Left lobe of liver (tissue), 2 donors: ENCODE data around the gene DUSP8. TPM values are rescaled to one million over a fixed set of nuclear protein-coding genes. Genes with fewer than 3 reads are reported as not detected.
"Not testable (repeated sequence)": the region's sequence is repeated elsewhere in the genome, so short reads cannot be mapped to it uniquely, and the experiment has no call there.

Source experiments
- ATAC-seq: fragments of 200-7000 bp; cut with Tn5 transposase; one replicate; pipeline ENCODE4 v1.9.1; 2020; ENCODE audit warnings: mild to moderate bottlenecking, moderate library complexity
- DNase-seq: peaks from one replicate; pipeline ENCODE4 v3.0.0-alpha.2; 2020; ENCODE audit warnings: low spot score
- total RNA-seq: library from RNA; stranded (reverse); gene quantifications from one replicate; pipeline ENCODE4 v1.2.1, GENCODE V29; 2021
- donor health status: DM: no; HTN: no; CAD: no; lungs with moderate emphysema.
- donor health status: DM: no; HTN: yes; CAD: no.

The DUSP8 gene
- 0.23 TPM for total RNA-seq

GRCh38 chr11:1572197-1573076 lies at the start of gene DUSP8:
DUSP8 (minus strand) TSS chr11:1572271; CDS start chr11:1565826, 6,445 bp downstream.
- peak; percentile 77 for DNase-seq
- peak; percentile 58 for ATAC-seq

- DNase-seq (no peak), ATAC-seq (peak; percentile 43)
These were observed 47.4 kb upstream of the DUSP8 start for GRCh38 chr11:1619449-1619848.

DNA sequence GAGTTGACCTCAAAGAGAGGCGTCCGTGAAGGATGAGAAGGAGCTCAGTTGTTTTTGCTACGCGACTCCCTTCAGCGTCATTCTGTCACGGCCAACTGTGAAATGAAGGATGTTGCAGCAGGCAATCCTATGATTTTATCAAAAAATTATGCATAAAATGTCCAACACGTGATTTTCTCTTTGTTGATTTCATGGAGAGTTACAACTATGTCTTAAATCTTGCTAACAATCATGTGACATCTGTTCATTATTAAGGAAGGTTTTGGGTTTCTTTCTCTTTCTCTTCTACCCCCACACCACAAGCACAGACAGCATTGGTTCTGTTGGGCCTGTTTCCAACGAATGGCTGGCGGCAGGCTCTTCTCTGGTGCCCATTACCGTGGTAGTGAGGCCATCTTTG lies 46.2 kb upstream of the DUSP8 start:
- ATAC-seq = no peak
- no peak for DNase-seq

- no peak for DNase-seq
- no peak for ATAC-seq
These were observed 36.3 kb upstream of the DUSP8 start, which contains the start of gene KRTAP5-3 for GRCh38 chr11:1608363-1608762. KRTAP5-3 (minus strand) TSS chr11:1608463; CDS start chr11:1608385, 78 bp downstream.

GRCh38 chr11:1607901-1608300 lies 35.8 kb upstream of the DUSP8 start:
- DNase-seq, ATAC-seq: not testable (repeated sequence)

GRCh38 chr11:1607156-1607845 lies 35.2 kb upstream of the DUSP8 start:
- DNase-seq, ATAC-seq: not testable (repeated sequence)

GRCh38 chr11:1605923-1606322 lies 33.9 kb upstream of the DUSP8 start:
- not testable (repeated sequence) for DNase-seq, ATAC-seq

DNA sequence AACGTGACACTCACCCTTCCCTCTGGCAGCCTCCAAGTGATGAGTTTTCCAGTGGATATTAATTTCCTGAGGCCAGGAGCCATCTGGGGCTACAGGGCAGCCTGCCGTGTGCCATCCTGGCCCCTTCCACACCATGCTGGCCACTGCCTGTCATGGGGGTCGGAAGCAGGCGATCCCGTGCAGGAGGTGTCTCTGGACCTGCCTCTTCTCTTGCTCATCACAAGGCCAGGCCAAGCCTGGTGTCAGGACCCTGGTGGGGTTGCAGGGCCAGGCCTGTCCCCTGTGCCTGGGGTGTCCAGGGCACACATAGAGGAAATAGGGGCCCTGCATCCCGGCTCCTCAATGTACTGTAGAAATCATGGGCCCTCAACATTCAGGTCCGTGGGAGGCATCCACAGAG lies 32.6 kb upstream of the DUSP8 start:
- ATAC-seq = no peak
- DNase-seq = no peak

DNA sequence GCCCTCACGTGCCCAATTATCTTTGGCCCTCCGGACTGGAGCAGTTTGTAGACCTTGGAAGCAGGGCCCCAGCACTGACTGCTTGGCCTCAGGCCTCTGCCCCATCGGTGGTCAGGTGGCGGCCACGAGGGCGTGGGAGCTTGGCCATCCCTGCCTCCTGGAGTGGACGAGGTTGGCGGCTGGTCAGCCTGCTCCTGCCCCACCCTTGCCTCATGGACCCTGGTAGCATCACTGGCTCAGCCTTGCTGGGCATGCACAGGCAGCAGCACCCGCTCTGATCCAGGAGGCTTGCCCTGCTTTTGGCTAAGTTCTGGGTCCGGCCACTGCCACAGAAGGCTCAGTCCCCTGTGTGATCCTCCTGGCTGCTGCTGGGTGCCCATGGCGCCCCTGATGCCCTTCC lies 32.1 kb upstream of the DUSP8 start:
- ATAC-seq (no peak), DNase-seq (no peak)

GRCh38 chr11:1603629-1604028 lies 31.6 kb upstream of the DUSP8 start:
- DNase-seq (no peak), ATAC-seq (no peak)

GRCh38 chr11:1601663-1602062 lies 29.6 kb upstream of the DUSP8 start:
- not testable (repeated sequence) for DNase-seq, ATAC-seq

GRCh38 chr11:1600626-1601025 lies 28.6 kb upstream of the DUSP8 start:
- DNase-seq (no peak), ATAC-seq (no peak)

GRCh38 chr11:1598816-1599215 lies 26.7 kb upstream of the DUSP8 start:
- ATAC-seq (no peak), DNase-seq (no peak)

DNA sequence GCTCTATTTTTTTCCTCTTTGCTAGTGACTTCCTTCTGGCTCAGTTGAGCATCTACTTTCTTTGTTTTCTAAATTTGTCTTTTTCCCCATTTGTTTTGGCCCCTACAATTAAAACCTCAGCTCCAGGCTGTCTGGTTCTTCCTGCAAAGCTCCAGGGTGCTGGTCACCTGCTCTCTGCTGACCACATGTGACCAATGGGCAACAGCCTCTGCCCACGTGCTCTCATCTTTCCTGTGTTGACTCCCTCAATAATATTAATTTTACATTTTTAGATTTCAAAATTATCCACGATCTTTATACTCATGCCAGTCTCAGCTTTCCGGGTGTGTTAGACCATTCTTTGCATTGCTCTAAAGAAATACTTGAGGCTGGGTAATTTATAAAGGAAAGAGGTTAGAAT lies 26.3 kb upstream of the DUSP8 start:
- ATAC-seq, DNase-seq: not testable (repeated sequence)

DNA sequence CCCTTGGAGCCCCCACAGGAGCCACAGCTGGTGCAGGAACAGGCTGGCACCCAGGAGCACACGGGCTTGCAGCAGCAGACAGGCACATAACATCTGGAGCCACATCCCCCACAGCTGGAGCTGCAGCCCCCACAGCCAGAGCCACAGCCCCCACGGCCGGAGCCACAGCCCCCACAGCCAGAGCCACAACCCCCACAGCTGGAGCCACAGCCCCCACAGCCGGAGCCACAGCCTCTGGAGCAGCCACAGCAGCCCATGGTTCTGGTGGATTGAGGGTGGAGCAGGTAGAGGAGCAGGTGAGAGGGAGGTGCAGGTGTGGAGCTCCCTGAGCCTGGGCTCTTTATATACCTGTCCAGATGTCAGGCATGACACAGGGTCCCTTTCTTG lies 25.9 kb upstream of the DUSP8 start, which contains the start of gene KRTAP5-2:
TSS of gene KRTAP5-2 (minus strand) at position 301 of the 387 bp plus-strand sequence. CDS start at position 257, 44 bp downstream.
- DNase-seq = no peak
- no peak for ATAC-seq

GRCh38 chr11:1597331-1597993 lies 25.4 kb upstream of the DUSP8 start:
- ATAC-seq (no peak), DNase-seq (no peak)

- not testable (repeated sequence) for ATAC-seq, DNase-seq
These were observed 24.6 kb upstream of the DUSP8 start for GRCh38 chr11:1596576-1597121.

- peak; percentile 9 for ATAC-seq
- DNase-seq = not testable (repeated sequence)
These were observed 24.0 kb upstream of the DUSP8 start for GRCh38 chr11:1595994-1596575.

DNA sequence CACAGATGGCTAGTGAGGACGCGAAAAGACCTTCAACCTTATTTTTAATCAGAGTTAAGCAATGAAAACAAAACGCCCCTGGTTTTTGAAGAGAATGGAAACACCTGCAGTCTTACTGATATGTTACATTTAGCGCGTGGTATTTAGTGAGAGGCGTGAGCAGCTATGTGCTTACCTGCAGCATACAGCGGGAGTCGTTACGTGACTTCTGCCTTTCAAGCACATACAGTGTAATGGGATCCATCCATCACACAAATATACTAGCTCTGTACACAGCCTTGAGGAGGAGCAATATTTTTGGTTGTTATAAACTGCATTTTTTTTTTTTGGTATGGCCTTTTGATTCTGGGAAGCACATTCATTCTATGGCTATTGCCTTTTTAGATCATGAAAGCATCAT lies 20.6 kb upstream of the DUSP8 start:
- no peak for DNase-seq
- no peak for ATAC-seq

DNA sequence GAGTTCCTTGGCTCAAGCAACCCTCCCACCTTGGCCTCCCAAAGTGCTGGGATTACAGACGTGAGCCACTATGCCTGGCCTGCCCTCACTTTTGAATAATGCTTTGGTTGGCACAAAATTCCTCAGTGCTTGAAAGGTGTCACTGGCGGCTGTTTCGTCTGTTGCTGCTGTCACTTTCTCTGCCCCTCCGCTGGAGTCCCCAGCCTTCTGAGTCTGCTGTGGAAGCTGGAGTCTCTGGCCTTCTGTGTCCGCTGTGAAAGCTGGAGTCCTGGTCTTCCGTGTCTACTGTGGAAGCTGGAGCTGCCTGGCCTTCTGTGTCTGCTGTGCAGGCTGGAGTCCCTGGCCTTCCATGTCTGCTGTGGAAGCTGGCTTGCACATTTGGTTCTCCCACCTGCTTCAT lies 17.9 kb upstream of the DUSP8 start:
- no peak for DNase-seq
- no peak for ATAC-seq
